Erythroblast (primary cell): Measurements from ENCODE around the gene PBXIP1.

Experiments
- GATA1 ChIP-seq: IDR thresholded peaks from 2 replicates; pipeline ENCODE4 v1.6.1; 2011; ENCODE audit warnings: low read depth, mild to moderate bottlenecking, control low read depth, low read length, moderate library complexity
- POLR2A ChIP-seq: IDR thresholded peaks from 2 replicates; pipeline ENCODE4 v1.6.1; 2011; ENCODE audit warnings: mild to moderate bottlenecking, low read length

DNA sequence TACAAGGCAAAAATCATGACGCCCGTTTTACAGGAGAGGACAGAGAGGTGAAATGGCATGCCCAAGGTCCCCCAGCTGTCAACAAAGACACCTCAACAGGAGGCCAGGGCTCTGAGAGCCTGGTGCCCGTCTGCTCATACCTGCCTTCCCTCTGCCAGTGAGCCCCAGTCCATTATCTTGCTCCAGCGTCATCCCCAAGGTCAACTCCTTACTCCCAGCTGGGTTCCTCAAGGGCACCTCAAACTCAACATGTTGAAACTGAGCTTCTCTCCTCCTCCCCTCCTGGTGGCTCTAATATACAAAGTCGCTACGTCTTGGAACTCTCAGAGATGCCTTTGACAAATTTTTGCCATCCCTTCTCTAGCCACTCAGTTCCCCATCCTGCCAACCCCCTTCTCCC is 3.2 kb downstream of the PBXIP1 start:
- TF ChIP-seq POLR2A, result no peak
- no peak for TF ChIP-seq GATA1
